Measurements from ENCODE around the gene FBF1.

FBF1 gene

DNA sequence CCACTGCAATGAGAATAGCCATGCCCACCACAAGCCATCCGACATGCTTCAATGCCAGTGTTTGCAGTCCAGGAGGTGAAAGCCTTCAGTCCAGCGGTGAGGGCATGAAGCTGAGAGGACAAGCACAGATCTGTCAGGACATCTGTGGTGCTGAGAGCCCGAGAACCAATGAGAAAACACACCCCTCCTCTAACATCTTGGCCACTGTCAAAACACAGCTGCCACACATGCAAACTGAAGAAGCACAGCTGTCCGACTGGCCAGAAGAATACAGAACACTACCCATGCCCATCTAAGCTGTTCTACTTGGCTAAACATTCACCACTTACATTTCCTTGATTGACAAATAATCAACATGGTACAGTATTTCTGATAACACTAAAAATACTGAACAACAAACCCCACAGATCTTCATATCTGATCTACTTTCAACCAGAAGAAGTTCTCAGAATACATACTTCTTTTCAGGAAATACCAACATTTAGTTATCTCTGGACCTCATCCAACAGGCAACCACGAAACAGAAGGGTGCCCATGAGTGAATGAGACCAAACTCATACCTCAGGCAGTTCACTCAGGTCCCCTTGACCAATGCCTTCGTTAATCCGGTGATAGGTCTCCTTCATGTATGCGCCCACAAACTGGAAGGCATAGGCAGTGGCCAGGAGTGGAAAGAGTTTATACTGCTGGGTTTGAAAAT, 10.2 kb upstream of the FBF1 start:
- no peak for DNase-seq

DNA sequence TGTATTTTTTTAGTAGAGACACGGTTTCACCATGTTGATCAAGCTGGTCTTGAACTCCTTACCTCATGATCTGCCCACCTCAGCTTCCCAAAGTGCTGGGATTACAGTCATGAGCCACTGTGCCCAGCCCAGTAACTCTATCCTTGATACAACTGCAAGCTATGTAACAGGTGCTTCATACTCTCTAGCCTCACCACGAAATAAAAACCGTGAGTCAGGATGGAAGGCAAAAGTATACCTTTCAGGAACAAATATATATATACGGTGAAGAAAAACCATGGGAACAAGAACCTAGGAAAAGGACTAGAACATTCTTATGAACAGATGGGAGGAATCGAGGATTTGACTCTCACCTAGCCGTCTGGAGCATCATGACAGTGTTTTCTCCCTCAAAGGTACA, 9.6 kb upstream of the FBF1 start:
- DNase-seq = no peak

DNA sequence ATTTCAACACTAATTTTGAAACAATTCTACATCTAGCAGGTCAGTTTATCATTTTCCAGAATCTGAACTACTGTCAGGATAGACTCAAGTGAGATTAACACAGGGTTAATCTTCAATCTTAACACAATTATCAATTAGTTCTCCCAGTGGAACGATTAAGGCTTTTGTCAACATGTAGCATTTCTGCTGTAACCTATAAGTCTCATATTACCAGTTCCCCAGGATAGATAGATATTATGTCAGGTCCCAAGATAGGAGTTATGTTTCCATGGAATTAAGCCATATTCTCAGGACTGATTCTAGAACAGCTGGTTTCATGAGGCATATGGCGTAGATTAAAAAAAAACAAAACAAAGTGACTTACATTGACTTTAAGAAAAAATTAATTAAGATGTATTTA, 4.4 kb upstream of the FBF1 start:
- no peak for DNase-seq

DNA sequence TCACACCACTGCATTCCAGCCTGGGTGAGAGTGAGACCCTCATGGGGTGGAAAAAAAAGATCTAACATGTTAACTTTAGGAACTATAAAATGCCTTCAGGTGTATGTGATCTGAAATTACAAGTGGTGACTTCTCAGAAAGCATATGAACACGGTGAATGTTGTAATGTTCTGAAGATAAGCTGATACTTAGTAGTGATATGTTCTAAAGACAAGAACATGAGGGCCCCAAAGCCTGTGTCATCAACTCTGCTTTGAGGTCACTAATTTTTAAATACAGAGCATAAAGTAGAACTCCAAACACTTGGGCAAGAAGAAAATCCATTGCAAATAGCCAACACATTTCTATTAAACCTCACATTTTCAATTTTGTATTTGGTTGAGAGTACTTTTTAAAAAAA, 2.6 kb upstream of the FBF1 start:
- DNase-seq = no peak

- DNase-seq = no peak
Measured at GRCh38 chr17:75942473-75942872, 1.6 kb upstream of the FBF1 start.

DNA sequence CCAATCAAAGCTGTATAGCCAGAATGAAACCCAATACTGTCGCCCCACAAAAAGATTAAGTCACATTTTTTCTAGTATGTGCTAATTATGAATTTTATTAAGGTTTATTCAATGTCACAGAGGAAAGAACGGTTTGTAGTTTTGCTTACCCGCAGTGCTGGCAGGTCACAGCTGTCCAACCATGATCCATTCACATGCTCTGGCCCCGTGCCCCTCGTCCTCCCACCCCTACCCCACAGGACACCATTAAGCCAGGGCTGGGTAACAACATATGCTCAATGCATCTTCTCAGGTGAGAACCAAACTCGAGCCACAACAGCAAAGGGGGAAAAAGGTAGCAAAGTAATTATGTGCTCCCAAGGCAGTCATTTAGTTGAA, 589 bp upstream of the FBF1 start:
- no peak for DNase-seq

DNA sequence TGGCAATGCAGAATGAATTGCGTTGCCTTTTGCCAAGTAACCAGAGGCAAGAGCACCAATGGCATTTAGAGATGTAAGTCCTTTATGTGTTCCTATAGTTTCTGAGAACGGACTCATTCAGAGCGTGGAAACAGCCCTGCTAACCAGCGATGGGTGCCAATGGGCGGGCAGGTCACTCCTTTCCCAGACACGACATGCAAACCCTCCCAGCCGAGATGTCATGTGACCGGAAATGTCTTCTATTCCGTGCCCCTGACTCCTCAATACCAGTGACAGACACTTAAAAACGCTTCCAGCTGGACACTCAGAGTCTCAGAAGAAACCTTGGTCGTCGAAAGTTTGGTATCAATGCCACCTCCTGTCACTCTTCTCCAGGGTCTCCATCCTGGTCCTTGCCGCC, 3.2 kb downstream of the FBF1 start:
- DNase-seq = no peak

- DNase-seq = peak; percentile 50
Measured at GRCh38 chr17:75933808-75934207, 7.0 kb downstream of the FBF1 start.

DNA sequence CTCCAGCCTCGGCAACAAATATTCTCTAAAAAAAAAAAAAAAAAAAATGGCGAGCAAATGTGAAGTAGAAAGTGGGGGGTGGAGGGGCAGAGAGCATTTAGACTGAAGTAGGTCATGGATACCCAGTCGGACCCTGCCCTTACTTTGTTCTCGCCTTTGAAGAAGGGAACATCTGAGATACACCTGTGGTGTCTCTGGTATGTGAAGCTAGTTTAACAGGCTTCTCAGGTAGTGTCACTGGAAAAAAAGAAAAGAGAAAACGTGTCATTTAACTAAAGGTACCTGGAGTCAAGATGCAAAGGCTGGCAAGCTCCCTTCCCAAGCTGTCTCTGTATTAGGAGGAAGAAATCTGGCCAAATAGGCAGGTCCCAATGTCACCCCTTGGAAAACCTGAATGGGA, 8.0 kb downstream of the FBF1 start:
- no peak for DNase-seq

- DNase-seq = no peak
Measured at GRCh38 chr17:75931062-75931461, 9.8 kb downstream of the FBF1 start.

- no peak for DNase-seq
Measured at GRCh38 chr17:75927286-75927922, 13.4 kb downstream of the FBF1 start.

DNA sequence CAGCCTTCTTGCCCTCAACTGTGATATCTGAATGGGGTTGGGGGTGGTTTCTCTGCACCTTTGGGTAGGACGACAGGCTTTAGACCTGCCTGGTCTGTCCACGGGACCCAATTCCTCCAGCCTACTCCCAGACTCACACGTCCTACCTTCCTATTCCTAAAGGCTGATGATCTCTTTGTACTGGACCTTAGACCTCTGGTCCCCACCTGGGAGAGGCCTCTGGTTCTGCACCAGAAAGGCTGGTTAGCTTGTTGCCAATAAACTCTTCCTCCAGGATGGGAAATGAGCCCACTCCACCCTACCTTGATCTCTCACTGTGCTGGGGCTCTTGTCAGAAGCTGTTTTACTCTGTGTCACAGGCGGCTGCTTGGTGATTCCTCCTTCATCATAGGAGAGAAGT, 14.4 kb downstream of the FBF1 start:
- DNase-seq = no peak

- no peak for DNase-seq
Measured at GRCh38 chr17:75925912-75926311, 14.9 kb downstream of the FBF1 start.

DNA sequence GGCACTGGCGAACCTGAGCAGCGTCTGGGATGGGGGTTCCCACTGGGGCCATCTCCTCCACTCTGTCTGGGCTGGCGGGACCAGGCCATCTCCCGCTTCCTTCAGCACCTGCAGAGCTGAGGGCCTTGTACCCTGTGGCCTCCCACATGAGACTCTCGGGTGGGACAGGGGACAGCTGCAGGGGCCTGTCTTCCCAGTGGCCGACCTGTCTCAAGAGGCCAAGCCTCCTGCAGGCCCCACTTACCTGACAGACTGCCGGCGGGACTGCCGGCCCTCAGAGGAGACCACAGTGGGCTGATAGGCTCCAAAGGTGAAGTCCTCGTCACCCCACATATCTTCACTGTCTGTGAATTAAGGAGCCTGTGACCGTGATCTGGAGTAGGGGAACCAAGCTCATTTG, 15.7 kb downstream of the FBF1 start:
- no peak for DNase-seq

DNA sequence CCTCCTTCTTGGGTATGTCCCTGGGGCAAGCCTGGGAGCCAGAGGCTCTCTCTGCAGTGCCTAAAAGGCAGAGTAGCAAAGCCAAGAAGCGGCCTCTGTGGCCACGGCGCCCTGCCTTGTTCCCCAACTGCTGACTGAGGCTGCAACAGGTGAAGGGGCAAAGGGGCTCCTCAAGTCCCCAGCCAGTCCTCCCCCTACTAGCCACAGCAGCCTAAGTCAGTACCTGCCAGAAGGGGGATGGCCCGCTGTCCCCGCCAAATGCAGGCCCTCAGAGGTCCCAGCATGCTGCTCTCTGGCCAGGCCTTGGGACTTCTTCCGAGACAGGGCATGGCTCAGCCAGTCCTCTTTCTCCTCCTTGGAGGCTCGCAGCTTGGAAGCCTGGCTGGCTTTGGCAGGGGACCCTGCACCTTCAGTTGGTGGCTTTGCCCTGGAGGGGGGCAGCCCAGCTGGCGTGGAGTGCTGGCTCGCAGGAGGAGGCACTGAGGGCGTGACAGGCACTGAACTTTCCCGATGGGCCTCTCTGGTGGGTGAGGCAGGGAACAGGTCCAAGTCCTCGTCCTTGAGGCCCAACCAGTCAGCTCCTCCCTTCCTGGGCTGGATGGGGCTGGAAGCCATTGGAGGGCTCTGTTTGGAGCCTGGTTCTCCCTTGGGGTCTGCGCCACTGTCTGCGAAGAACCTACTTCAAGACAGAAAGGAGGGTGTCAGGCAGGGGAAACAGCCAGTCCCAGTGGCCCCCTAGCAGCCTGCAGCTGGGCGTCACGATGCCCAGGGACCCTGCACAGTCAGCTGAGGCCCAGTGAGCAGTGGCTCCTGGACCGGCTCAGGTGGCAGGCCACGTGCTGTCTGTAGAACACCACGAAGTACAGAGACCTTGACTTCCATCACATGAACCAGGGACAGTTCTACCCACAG, 17.6 kb downstream of the FBF1 start:
- no peak for DNase-seq

DNA sequence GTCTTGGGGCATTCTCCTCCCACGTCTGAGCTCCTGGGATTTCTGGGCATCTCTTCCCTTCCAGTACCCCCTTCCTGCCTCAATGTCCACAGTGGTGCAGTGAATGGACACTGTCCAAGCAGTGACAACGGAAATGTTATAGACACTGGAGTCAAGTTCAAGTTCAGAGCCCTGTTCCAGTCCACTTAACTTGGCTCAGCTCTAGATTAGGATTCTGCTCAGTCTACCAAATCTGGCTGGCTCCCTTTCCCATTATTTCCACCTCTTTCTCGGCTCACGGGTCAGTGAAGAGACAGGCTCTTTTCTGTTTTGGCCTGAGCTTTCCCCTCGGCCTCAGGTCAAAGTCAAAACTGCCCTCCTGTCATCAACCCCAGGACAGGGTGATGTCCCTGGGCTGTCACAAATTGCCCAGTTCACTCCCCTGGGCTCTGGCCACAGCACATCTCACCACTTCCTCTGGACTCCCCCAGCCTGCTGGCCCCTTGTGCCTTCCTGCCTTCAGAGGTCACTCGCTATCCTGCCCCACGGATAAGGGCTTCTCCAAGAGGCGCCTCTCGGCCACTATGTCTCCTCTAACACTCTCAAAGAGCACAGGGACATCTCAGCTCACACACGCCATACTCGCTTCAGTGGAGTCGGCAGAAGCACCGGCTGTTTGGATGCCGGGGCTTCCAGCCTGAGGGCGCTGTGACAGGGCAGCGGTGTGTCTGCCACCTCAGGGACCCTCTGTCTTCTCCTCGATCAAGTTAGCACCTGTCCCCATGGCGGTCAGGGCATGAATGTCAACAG, 18.5 kb downstream of the FBF1 start:
- no peak for DNase-seq

DNA sequence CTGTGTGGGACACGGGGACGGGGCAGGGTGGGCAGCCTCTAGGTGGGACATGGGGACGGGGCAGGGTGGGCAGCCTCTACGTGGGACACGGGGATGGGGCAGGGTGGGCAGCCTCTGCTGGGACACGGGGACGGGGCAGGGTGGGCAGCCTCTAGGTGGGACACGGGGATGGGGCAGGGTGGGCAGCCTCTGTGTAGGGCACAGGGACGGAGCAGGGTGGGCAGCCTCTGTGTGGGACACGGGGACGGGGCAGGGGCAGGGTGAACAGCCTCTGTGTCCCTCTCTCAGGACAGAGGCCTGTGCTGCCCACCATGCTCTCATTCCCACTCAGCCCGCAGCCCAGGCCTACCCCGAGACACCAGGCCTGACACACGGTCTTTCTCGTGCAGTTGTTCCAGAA, 19.2 kb downstream of the FBF1 start:
- DNase-seq = no peak

DNA sequence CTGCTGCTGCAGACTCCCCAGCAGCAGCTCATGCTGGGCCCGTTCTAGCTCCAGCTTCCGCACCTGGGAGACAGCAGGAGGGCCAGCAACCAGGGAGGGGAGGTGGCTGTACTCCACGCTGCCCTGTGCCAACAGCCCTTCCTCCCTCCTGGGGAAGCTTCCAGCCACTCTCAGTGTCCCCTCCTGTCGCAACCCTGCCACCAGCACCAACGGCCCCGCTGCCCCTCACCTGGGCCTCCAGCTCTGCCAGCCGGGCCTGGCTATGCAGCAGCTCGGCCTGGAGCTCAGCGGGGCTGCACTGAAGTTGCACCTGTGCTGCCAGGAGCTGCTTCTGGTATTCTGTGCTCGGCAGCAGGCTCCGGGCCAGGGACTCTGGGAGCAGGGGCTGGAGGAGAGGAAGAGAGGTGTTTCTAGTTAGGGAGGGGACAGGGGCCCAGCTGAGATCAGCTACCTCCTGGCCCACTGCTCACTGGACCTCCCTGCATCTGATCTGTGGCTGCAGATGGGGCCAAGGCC, 20.7 kb downstream of the FBF1 start:
- DNase-seq = no peak

DNA sequence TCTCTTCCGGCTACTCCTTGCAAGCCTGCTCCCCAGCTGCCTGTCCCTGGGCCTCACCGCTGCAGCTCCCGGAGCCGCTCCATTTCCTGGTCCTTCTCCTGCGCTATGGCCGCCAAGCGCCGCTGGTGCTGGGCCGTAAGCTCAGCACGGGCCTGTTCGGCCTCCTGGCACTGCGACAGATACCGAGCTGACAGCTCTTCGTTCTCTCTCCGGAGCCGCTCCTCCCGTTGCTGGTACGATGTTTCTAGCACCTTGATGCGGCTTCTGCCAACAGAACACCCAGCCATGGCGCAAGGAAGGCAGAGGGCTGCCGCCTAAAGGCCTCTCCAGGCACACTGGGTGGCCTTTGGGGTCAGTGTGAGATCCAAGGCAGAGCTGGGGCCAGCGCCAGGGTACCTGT, 21.2 kb downstream of the FBF1 start:
- DNase-seq = no peak

DNA sequence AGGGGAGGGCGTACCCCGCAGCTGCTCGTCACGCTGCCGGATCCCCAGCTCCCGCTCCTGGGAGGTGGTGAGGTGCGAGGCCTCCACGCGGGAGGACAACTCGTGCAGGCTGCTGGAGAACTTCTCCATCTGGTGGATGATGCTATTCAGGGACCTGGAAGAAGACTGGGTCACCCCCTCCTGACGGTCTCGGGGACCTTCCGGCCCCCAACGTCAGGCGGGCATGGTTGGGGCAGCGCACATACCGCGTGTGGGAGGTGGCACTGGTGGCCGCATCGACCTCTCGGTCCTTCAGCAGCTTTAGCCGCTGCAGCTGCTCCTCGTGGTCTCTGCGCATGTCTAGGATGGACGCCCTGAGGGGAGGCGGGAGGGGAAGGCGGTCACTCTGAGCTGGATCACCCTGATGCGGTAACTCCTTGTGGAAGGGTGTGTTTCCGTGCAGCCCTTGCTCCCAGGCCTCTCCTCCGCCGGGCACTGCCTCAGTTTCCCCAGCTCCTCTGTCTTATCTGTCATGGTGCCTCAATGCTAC, 22.9 kb downstream of the FBF1 start:
- DNase-seq = no peak

GRCh38 chr17:75917141-75917916, 23.5 kb downstream of the FBF1 start:
- DNase-seq = peak; percentile 45

DNA sequence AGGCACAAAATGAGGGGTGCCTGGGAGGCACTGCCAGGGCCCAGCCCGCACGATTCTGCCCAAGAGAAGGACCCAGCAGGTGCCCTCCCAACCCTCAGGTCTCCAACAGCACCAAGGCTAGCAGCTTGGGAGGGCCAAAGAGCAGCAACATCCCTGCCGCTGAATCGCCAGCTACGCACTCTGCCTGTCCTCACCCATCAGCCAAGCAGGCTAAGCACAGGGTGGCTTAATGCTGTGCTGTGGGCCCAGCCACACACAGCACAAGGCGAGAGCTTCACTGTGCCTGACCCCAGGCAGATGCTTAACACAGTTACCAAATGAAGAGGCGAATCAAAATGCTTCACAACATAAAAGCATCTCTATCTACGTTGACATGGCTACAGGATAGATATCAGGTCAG, 25.6 kb downstream of the FBF1 start:
- DNase-seq = no peak

Data from eye (tissue), 1 donor.